ENCODE measurements around the gene DNMT3A.

The DNMT3A gene

GRCh38 chr2:25372405-25373268, 30.9 kb upstream of the DNMT3A start:
- peak overlapping the region; percentile 92 for H2BK15ac ChIP-seq (ENCODE audit: low read length)
- H3K14ac ChIP-seq (ENCODE audit: low read length): peak overlapping the region; percentile 65
- H3K4me1 ChIP-seq (ENCODE audit: control insufficient read depth in 2 of 2, insufficient read depth in 1 of 2, low read depth in 1 of 2, low read length in 2 of 2): peaks cover 25 to 37% of the 10 kb centered on the region in 2 donors
- DNase-seq (ENCODE audit: low spot score): no peak
- H3K23ac ChIP-seq (ENCODE audit: low read depth, low read length, poor library complexity): peak overlapping the region; percentile 16
- H2AFZ ChIP-seq (ENCODE audit: low read length): peak overlapping the region; percentile 21
- peak overlapping the region in 1 of 2 donors; percentile 1 for H3K4me3 ChIP-seq (ENCODE audit: low read length in 2 of 2)
- WGBS, 2 donors (ENCODE audit: extremely low coverage in 2 of 2, insufficient read length in 2 of 2, insufficient replicate concordance in 1 of 2): no CpG with 5 or more reads among the region's 25 CpGs
- peak overlapping the region; percentile 94 for H4K91ac ChIP-seq (ENCODE audit: low read depth, low read length, poor library complexity)
- H3K18ac ChIP-seq (ENCODE audit: low read length): peak overlapping the region; percentile 92
- H3K4me2 ChIP-seq (ENCODE audit: insufficient read depth, low read length, poor library complexity, severe bottlenecking): no peak overlapping the region
- no peaks in the 10 kb centered on the region for H3K79me1 ChIP-seq (ENCODE audit: low read depth, low read length)
- peak overlapping the region; percentile 60 for H3K4ac ChIP-seq (ENCODE audit: low read length)
- H3K27me3 ChIP-seq (ENCODE audit: control insufficient read depth in 3 of 3, insufficient read depth in 3 of 3, low read depth in 1 of 3, low read length in 3 of 3): peaks cover 0 to 4% (median 0%) of the 10 kb centered on the region in 3 experiments
- H3K27ac ChIP-seq (replicated peaks; ENCODE audit: low read length): peak overlapping the region; percentile 89
- no peak overlapping the region for H4K8ac ChIP-seq (ENCODE audit: low read depth, low read length)
- H3K9ac ChIP-seq (ENCODE audit: low read depth, low read length, poor library complexity): peak overlapping the region; percentile 56
- peak overlapping the region; percentile 71 for H2AK5ac ChIP-seq (ENCODE audit: low read depth, low read length)
- no peaks in the 10 kb centered on the region for H3K36me3 ChIP-seq (replicated peaks in 1 of 2; ENCODE audit: control insufficient read depth in 2 of 2, insufficient read depth in 2 of 2, low read length in 2 of 2)
- peak overlapping the region; percentile 82 for H2BK12ac ChIP-seq (ENCODE audit: low read length)
- H2BK120ac ChIP-seq (ENCODE audit: low read depth, low read length): no peak overlapping the region
- peak overlapping the region; percentile 80 for H2BK5ac ChIP-seq (ENCODE audit: low read length)
- no peaks in the 10 kb centered on the region for H3K9me3 ChIP-seq (replicated peaks in 1 of 2; ENCODE audit: control insufficient read depth in 2 of 2, insufficient read depth in 1 of 2, low read depth in 1 of 2, low read length in 2 of 2)

GRCh38 chr2:25371253-25372241, 29.8 kb upstream of the DNMT3A start:
- no peak overlapping the region for H2AFZ ChIP-seq (ENCODE audit: low read length)
- H3K14ac ChIP-seq (ENCODE audit: low read length): no peak overlapping the region
- no peak overlapping the region for H3K4ac ChIP-seq (ENCODE audit: low read length)
- H3K4me1 ChIP-seq (ENCODE audit: control insufficient read depth in 2 of 2, insufficient read depth in 1 of 2, low read depth in 1 of 2, low read length in 2 of 2): peaks cover 16 to 29% of the 10 kb centered on the region in 2 donors
- no CpG with 5 or more reads among the region's 27 CpGs for WGBS, 2 donors (ENCODE audit: extremely low coverage in 2 of 2, insufficient read length in 2 of 2, insufficient replicate concordance in 1 of 2)
- peak overlapping the region; percentile 50 for H2BK15ac ChIP-seq (ENCODE audit: low read length)
- peak overlapping the region; percentile 80 for H2BK5ac ChIP-seq (ENCODE audit: low read length)
- no peaks in the 10 kb centered on the region for H3K36me3 ChIP-seq (replicated peaks in 1 of 2; ENCODE audit: control insufficient read depth in 2 of 2, insufficient read depth in 2 of 2, low read length in 2 of 2)
- no peak overlapping the region for H2BK120ac ChIP-seq (ENCODE audit: low read depth, low read length)
- H3K23ac ChIP-seq (ENCODE audit: low read depth, low read length, poor library complexity): no peak overlapping the region
- no peak overlapping the region for H4K8ac ChIP-seq (ENCODE audit: low read depth, low read length)
- H2BK12ac ChIP-seq (ENCODE audit: low read length): no peak overlapping the region
- no peak overlapping the region for H3K9ac ChIP-seq (ENCODE audit: low read depth, low read length, poor library complexity)
- peak overlapping the region; percentile 17 for H2AK5ac ChIP-seq (ENCODE audit: low read depth, low read length)
- peak overlapping the region; percentile 94 for H4K91ac ChIP-seq (ENCODE audit: low read depth, low read length, poor library complexity)
- DNase-seq (ENCODE audit: low spot score): no peak
- peak overlapping the region; percentile 89 for H3K27ac ChIP-seq (replicated peaks; ENCODE audit: low read length)
- H3K4me3 ChIP-seq (ENCODE audit: low read length in 2 of 2): no peak overlapping the region
- H3K79me1 ChIP-seq (ENCODE audit: low read depth, low read length): no peaks in the 10 kb centered on the region
- no peaks in the 10 kb centered on the region for H3K9me3 ChIP-seq (replicated peaks in 1 of 2; ENCODE audit: control insufficient read depth in 2 of 2, insufficient read depth in 1 of 2, low read depth in 1 of 2, low read length in 2 of 2)
- peak overlapping the region; percentile 92 for H3K18ac ChIP-seq (ENCODE audit: low read length)
- peaks cover 0 to 8% (median 0%) of the 10 kb centered on the region in 3 experiments for H3K27me3 ChIP-seq (ENCODE audit: control insufficient read depth in 3 of 3, insufficient read depth in 3 of 3, low read depth in 1 of 3, low read length in 3 of 3)
- no peak overlapping the region for H3K4me2 ChIP-seq (ENCODE audit: insufficient read depth, low read length, poor library complexity, severe bottlenecking)

- Histone ChIP-seq H2BK15ac (ENCODE audit: low read length) (no peak overlapping the region), H3K4me2 (ENCODE audit: insufficient read depth, low read length, poor library complexity, severe bottlenecking) (no peak overlapping the region), H3K23ac (ENCODE audit: low read depth, low read length, poor library complexity) (no peak overlapping the region), H3K18ac (ENCODE audit: low read length) (no peak overlapping the region), H2BK5ac (ENCODE audit: low read length) (no peak overlapping the region), H3K27ac (replicated peaks; ENCODE audit: low read length) (no peak overlapping the region), H3K27me3 (ENCODE audit: control insufficient read depth in 3 of 3, insufficient read depth in 3 of 3, low read depth in 1 of 3, low read length in 3 of 3) (peaks cover 0 to 15% (median 0%) of the 10 kb centered on the region in 3 experiments), H3K14ac (ENCODE audit: low read length) (no peak overlapping the region), H4K91ac (ENCODE audit: low read depth, low read length, poor library complexity) (no peak overlapping the region), H4K8ac (ENCODE audit: low read depth, low read length) (no peak overlapping the region), H3K4me3 (ENCODE audit: low read length in 2 of 2) (no peak overlapping the region), H3K36me3 (replicated peaks in 1 of 2; ENCODE audit: control insufficient read depth in 2 of 2, insufficient read depth in 2 of 2, low read length in 2 of 2) (no peaks in the 10 kb centered on the region), H3K79me1 (ENCODE audit: low read depth, low read length) (no peaks in the 10 kb centered on the region), H3K4me1 (ENCODE audit: control insufficient read depth in 2 of 2, insufficient read depth in 1 of 2, low read depth in 1 of 2, low read length in 2 of 2) (peaks cover 6 to 22% of the 10 kb centered on the region in 2 donors), H2AFZ (ENCODE audit: low read length) (no peak overlapping the region), H3K4ac (ENCODE audit: low read length) (no peak overlapping the region), H2BK12ac (ENCODE audit: low read length) (no peak overlapping the region), H3K9ac (ENCODE audit: low read depth, low read length, poor library complexity) (no peak overlapping the region), H3K9me3 (replicated peaks in 1 of 2; ENCODE audit: control insufficient read depth in 2 of 2, insufficient read depth in 1 of 2, low read depth in 1 of 2, low read length in 2 of 2) (no peaks in the 10 kb centered on the region), H2AK5ac (ENCODE audit: low read depth, low read length) (peak overlapping the region; percentile 65), H2BK120ac (ENCODE audit: low read depth, low read length) (no peak overlapping the region)
- DNase-seq (ENCODE audit: low spot score): no peak
- WGBS, 2 donors (ENCODE audit: extremely low coverage in 2 of 2, insufficient read length in 2 of 2, insufficient replicate concordance in 1 of 2): no CpG with 5 or more reads among the region's 5 CpGs
Measured at GRCh38 chr2:25369876-25370275, 28.2 kb upstream of the DNMT3A start.

Measured in neuronal stem cell (in vitro differentiated cells).